ENCODE measurements around the gene DUS2. TPM values are rescaled to one million over a fixed set of nuclear protein-coding genes. Genes with fewer than 3 reads are reported as not detected.
A peak's percentile ranks its signal among the peaks of the same experiment; 100 is the strongest.

Gene DUS2
- total and polyA plus RNA-seq, 9 of the 15 experiments (the other 6 are each of a cell fraction or from before 2014, with no cell fraction given): 5.8 to 22.5 (median 20.6) TPM

- TF ChIP-seq CTCF (IDR thresholded peaks at IDR 0.05 in 2 of 3, conservative IDR thresholded peaks at IDR 0.05 in 1 of 3; ENCODE audit: insufficient read depth in 2 of 3, low read depth in 1 of 3, low read length in 3 of 3): peak; percentile 86 to 95 (median 91)
- TF ChIP-seq CBFA2T3 (IDR thresholded peaks at IDR 0.05): peak; percentile 49; the same call in 1 of the 2 replicates
- peak; percentile 73; the same call in 1 of the 2 replicates for TF ChIP-seq ESRRA (IDR thresholded peaks at IDR 0.05; ENCODE audit: borderline replicate concordance, low read depth)
- no peak for TF ChIP-seq CEBPG (CRISPR knock-in tag; IDR thresholded peaks at IDR 0.05)
- TF ChIP-seq CEBPG (tag; conservative IDR thresholded peaks at IDR 0.05 in 1 of 2, IDR thresholded peaks at IDR 0.05 in 1 of 2): 0 out of 4 replicates have a peak, but pooled peaks of 1 of the 2 experiments have one; percentile 13
- peak in 1 of 2 experiments; percentile 71; a peak in 1 of 4 replicates for TF ChIP-seq SRF (CRISPR knock-in tag; IDR thresholded peaks at IDR 0.05)
- peak; percentile 46; the same call in 1 of the 2 replicates for TF ChIP-seq SMARCA4 (IDR thresholded peaks at IDR 0.05)
- TF ChIP-seq HES1 (IDR thresholded peaks at IDR 0.05; ENCODE audit: low read depth): 0 out of 2 replicates have a peak, but pooled peaks have one; percentile 35
- peak; percentile 15; the same call in 1 of the 2 replicates for TF ChIP-seq STAT5A (IDR thresholded peaks at IDR 0.05; ENCODE audit: borderline replicate concordance, low read length)
- TF ChIP-seq DLX4 (CRISPR knock-in tag; IDR thresholded peaks at IDR 0.05): no peak
- TF ChIP-seq SMAD4 (CRISPR knock-in tag; conservative IDR thresholded peaks at IDR 0.05): peak; percentile 67
- peak; percentile 71 for TF ChIP-seq VEZF1 (CRISPR knock-in tag; IDR thresholded peaks at IDR 0.05)
- TF ChIP-seq MLLT1 (IDR thresholded peaks at IDR 0.05): peak in 1 of 2 experiments; percentile 73; a peak in 2 of 4 replicates
- no peak for TF ChIP-seq NRF1 (conservative IDR thresholded peaks at IDR 0.05 in 1 of 2, IDR thresholded peaks at IDR 0.05 in 1 of 2)
Observed at GRCh38 chr16:68064791-68065365, 41.8 kb downstream of the DUS2 start (continued).
